NCI-H2029 treated with DMSO at 0.1 percent for 48 hours (cell line): ENCODE data around the gene NRCAM.
"Not testable (repeated sequence)": the region's sequence is repeated elsewhere in the genome, so short reads cannot be mapped to it uniquely, and the experiment has no call there.

Experiments
- DNase-seq: peaks from one replicate; lab custom pipeline; 2025; lab: John Stamatoyannopoulos, UW

NRCAM gene

DNA sequence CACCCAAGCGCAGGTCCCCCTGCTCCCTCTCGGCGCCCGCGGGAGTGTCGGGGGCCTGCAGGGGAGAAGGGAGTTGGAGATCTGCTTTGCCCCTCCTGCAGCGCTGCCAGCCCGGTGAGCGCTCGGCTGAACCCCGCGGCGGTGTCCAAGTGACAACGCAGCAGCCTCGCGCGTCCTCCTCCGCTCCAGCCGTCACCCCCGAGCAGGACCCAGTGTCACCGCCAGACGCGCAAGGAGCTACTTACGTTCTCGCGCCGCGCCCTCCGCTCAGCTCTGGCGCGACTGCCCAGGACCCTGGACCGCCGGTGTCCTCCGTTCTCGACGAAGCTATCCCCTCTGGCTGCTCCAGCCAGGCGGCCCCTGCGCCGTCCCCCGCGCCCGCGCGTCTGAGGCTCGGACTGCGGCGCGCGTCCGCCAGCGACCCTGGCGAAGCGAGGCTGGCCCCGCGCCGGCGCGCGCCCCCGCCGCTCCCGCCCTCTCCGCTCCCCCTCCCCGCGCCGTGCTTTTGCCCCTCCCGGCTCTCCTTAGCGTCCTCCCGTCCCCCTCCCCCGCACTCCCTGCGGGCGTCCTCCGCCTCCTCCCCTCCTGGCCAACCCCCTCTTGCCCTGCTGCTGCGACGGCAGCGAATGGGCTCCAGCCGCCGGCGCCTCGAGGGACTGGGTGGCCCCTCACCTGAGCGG, at the start of gene NRCAM:
NRCAM (minus strand) TSS at position 439 of the 680 bp plus-strand sequence. CDS start 216,372 bp downstream, outside the sequence.
- DNase-seq, result peak; percentile 50

- not testable (repeated sequence) for DNase-seq
Measured at GRCh38 chr7:108504576-108504975, 48.3 kb upstream of the NRCAM start.

GRCh38 chr7:108503112-108504026, 47.1 kb upstream of the NRCAM start:
- no peak for DNase-seq

GRCh38 chr7:108499566-108499965, 43.3 kb upstream of the NRCAM start:
- no peak for DNase-seq

- DNase-seq, result no peak
Measured at GRCh38 chr7:108498481-108498880, 42.2 kb upstream of the NRCAM start.

DNA sequence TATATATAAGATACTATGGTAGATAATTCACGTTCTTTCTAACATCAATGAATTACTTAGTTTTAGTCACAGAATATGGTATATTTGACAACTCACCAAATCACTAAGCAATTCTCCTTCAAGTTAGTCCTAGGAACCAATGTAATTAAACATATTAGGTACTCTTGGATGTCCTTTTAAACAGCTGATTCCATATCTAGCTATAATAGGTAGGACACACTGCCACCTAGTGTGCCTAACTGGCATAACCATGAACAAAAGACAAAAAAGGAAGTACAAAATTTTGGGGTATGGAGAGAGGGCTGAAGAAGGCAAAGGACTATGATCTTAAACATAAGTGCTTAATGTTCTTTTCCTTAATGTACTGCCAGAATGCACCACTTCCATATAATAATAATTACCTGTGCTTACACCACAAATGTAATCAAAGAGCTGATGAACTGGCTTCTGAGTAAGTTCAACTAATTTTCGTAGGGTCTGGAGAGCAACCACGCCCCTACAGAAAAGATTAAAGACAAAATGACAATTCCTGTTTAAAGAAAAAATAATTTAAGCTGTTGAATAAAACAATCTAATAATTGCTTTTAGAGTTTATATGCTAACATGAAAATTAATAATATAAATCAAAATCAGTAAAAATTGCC, 41.0 kb upstream of the NRCAM start:
- peak; percentile 68 for DNase-seq

GRCh38 chr7:108492742-108493141, 36.5 kb upstream of the NRCAM start:
- DNase-seq, result no peak

DNA sequence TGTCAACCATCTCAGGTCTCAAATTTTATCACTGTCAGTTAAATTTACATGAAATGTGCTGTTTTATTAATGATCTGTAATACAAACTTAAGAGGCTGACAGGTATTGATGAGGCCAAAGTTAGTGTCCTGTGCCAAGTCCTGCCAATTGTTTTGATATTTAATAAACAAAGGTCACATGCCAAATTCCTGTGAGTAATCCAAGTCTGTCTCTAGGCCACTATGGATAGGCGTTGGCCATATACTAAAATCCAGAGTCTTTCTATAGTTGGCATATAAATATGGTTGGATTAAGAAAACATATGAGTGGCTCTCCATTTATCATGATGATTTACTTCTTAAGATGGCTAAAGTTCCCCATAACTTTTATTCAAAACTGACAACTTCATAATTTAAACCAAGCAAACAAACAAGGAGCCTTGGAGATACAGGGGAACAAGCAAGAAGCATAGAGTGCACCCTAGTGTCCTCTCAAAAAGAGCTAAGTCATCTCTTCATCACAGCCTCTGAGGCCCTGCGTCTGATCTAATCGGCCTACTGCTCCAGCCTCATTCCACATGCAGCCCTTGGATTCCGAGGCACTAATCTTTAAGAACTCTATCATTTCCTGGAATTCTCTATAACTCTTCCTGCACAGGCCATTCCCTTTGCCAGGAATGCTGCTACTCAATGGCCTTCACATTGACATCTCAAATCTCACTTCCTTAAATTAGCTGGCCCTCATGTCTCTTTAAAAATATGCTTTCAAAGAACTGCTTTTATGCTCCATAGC, 32.7 kb upstream of the NRCAM start:
- DNase-seq, result no peak

DNA sequence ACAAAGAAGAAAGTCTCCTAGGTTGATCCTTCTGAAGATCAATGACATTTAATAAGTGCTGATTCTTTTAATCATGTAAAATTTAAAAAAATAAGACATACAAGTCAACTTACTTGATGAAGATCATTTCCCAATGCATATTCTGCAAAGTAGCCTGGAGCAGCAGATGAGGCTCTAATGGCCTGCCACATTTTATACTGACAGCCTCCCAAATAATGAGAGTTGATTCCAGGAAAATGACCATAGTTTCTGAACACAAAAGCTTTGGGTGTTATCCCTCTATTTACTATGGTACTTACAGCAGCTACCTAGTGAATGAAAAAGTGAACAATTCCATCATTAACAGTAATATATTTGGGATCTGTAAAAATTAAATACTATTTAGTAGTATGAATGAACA, 31.4 kb upstream of the NRCAM start:
- no peak for DNase-seq

GRCh38 chr7:108486291-108486966, 30.2 kb upstream of the NRCAM start:
- no peak for DNase-seq

- DNase-seq, result no peak
Measured at GRCh38 chr7:108484137-108484536, 27.9 kb upstream of the NRCAM start.

GRCh38 chr7:108480311-108480710, 24.1 kb upstream of the NRCAM start:
- no peak for DNase-seq

- DNase-seq, result no peak
Measured at GRCh38 chr7:108479751-108480150, 23.5 kb upstream of the NRCAM start.

- no peak for DNase-seq
Measured at GRCh38 chr7:108479118-108479517, 22.9 kb upstream of the NRCAM start.

GRCh38 chr7:108468246-108468645, 12.0 kb upstream of the NRCAM start:
- no peak for DNase-seq

DNA sequence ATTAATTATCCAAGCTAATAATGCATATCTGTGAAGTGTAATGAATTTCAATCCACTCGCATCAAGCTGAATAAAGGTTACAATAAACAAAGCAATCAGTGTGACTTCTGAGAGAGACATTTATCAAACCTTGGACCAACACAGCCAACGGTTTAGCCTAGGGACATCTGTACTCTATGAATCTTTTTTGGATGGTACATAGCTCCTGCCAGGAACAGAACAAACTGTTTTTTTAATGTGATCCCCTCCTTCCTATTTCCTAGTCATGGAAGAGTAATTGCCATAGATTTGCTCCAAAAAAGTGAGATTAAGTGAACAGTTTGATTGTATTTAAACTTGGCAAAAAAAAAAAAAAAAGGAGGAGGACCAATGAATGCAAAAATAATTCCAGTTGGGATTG, 11.2 kb upstream of the NRCAM start:
- DNase-seq, result no peak

DNA sequence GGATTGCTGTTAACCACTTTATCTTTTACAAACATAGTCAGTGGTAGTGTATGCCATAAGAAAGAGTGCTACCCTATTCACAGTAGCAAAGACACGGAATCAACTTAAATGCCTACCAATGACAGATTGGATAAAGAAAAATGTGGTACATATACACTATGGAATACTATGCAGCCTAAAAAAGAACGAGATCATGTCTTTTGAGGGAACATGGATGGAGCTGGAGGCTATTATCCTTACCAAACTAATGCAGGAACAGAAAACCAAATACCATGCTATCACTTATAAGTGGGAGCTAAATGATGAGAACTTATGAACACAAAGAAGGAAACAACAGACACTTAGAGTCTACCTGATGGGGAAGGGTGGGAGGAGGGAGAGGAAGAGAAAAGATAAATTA, 10.1 kb upstream of the NRCAM start:
- DNase-seq, result not testable (repeated sequence)

DNA sequence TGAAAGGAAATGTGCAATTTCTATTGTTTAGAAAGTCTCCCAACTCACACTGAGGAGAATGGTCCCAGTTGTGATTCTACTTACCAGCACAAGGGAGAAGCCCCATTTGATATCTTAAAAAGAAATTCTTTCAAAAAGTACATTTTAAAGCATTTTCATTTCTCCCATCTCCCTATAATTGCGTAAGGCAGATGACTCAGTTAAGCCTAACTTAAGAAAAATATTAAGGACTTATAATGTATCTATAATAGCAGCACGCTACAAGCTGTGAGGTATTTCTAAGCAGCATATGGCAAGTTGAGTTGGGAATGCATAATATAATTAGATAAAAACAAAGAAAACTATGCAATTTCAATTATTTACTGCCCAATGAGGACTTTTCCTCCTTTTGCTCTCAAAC, 8.5 kb upstream of the NRCAM start:
- DNase-seq, result no peak

DNA sequence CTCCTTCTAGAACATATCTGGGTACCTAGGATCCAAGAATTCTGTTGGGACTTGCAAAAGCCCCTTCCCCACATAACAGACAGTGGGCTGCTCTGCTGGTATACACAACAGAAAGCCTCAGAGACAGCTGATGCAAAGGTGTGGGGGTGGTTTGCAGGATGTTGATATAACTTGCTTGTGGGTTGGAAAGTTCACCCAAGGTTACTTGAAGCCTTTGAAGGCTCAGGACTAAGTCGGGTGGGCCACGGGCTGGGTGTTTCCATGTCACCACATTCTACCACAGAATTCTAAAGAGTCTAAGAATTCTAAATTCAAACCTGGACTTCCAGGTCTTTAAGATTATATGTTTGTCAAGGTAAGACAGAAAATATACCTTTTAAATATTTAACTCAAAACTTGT, 7.4 kb upstream of the NRCAM start:
- no peak for DNase-seq

- DNase-seq, result no peak
Measured at GRCh38 chr7:108461840-108462239, 5.6 kb upstream of the NRCAM start.

GRCh38 chr7:108460964-108461363, 4.7 kb upstream of the NRCAM start:
- no peak for DNase-seq
